PC-9 (cell line): ENCODE measurements around the gene ARHGDIB. TPM values are rescaled to one million over a fixed set of nuclear protein-coding genes. Genes with fewer than 3 reads are reported as not detected.

ENCODE experiments used
- BruUV-seq: library from RNA; stranded (reverse); fragments of 400-500 nt; replicated peaks from 2 replicates; lab custom pipeline; 2021; lab: Mats Ljungman, UMichigan
- CTCF ChIA-PET: fragments of 300-600 bp; sonication (Branson Sonifier 250); formaldehyde crosslinking; loops from one replicate; lab custom pipeline; 2022; ENCODE audit warnings: antibody characterized with exemption; lab: Charles Lee
- POLR2A ChIA-PET: fragments of 300-600 bp; sonication (Branson Sonifier 250); formaldehyde crosslinking; loops from one replicate; lab custom pipeline; 2022; ENCODE audit warnings: antibody characterized with exemption; ENCODE audit not compliant: unreplicated experiment; lab: Charles Lee
- DNase-seq, 2 experiments: peaks; one replicate each; pipeline versions ENCODE4 v3.0.0 to v3.0.0-alpha.2; 2015 to 2022; ENCODE audit warnings: mixed read lengths in 1 of 2
- H2AFZ ChIP-seq: fragments of 200-600 bp; sonication (generic); 2 replicates; pipeline ENCODE4 v1.8.1; 2017; ENCODE audit warnings: antibody characterized with exemption
- H3F3A ChIP-seq: fragments of 200-600 bp; sonication (generic); 2 replicates; pipeline ENCODE4 v1.8.1; 2017; ENCODE audit warnings: antibody characterized with exemption, mild to moderate bottlenecking, low read depth; ENCODE audit not compliant: insufficient read depth
- H3K27ac ChIP-seq: fragments of 200-600 bp; sonication (generic); 2 replicates; pipeline ENCODE4 v1.6.1; 2016; ENCODE audit warnings: mixed run types
- H3K27me3 ChIP-seq: fragments of 200-600 bp; sonication (generic); 2 replicates; pipeline ENCODE4 v1.6.1; 2016; ENCODE audit warnings: low read depth, mixed run types; ENCODE audit not compliant: insufficient read depth
- H3K36me3 ChIP-seq: fragments of 200-600 bp; sonication (generic); 2 replicates; pipeline ENCODE4 v1.6.1; 2016; ENCODE audit warnings: low read depth, mixed run types
- H3K4me1 ChIP-seq: fragments of 200-600 bp; sonication (generic); replicated peaks from 2 replicates; pipeline ENCODE4 v1.6.1; 2016; ENCODE audit warnings: mixed run types; ENCODE audit not compliant: insufficient read depth
- H3K4me2 ChIP-seq: fragments of 200-600 bp; sonication (generic); 2 replicates; pipeline ENCODE4 v1.6.1; 2017; ENCODE audit warnings: mixed run types
- H3K4me3 ChIP-seq: fragments of 200-600 bp; sonication (generic); 2 replicates; pipeline ENCODE4 v1.6.1; 2016; ENCODE audit warnings: mixed run types
- H3K79me2 ChIP-seq: fragments of 200-600 bp; sonication (generic); 2 replicates; pipeline ENCODE4 v1.6.1; 2017; ENCODE audit warnings: low read depth, mixed run types
- H3K9me2 ChIP-seq: fragments of 200-600 bp; sonication (generic); 2 replicates; pipeline ENCODE4 v1.8.1; 2017; ENCODE audit warnings: mild to moderate bottlenecking; ENCODE audit not compliant: insufficient read depth
- H3K9me3 ChIP-seq: fragments of 200-600 bp; sonication (generic); 2 replicates; pipeline ENCODE4 v1.8.1; 2016; ENCODE audit warnings: low read depth; ENCODE audit not compliant: insufficient read depth
- H4K20me1 ChIP-seq: fragments of 200-600 bp; sonication (generic); 2 replicates; pipeline ENCODE4 v1.8.1; 2017; ENCODE audit not compliant: insufficient read depth
- EZH2 ChIP-seq: fragments of 200-600 bp; sonication (generic); IDR thresholded peaks from 2 replicates; pipeline ENCODE4 v1.8.0; 2017; ENCODE audit warnings: antibody characterized with exemption, low read depth
- intact Hi-C: fragments of 100-400 bp; cut with micrococcal nuclease; formaldehyde crosslinking; loops from one replicate; pipeline ENCODE4 v1.10.0; 2022; ENCODE audit not compliant: unreplicated experiment
- total RNA-seq: library from RNA; stranded (reverse); gene quantifications from 2 replicates; pipeline ENCODE4 v1.2.3, GENCODE V29; 2021
- TF ChIP-seq, protein P1 (sequence below): fragments of 200-600 bp; sonication (generic); conservative IDR thresholded peaks from 2 replicates; pipeline ENCODE4 v1.6.1; 2017; ENCODE audit warnings: mixed run types, antibody characterized with exemption, mild to moderate bottlenecking, moderate library complexity

The ARHGDIB gene
- total RNA-seq, 1 experiment from 2014 or later, result 470 TPM

DNA sequence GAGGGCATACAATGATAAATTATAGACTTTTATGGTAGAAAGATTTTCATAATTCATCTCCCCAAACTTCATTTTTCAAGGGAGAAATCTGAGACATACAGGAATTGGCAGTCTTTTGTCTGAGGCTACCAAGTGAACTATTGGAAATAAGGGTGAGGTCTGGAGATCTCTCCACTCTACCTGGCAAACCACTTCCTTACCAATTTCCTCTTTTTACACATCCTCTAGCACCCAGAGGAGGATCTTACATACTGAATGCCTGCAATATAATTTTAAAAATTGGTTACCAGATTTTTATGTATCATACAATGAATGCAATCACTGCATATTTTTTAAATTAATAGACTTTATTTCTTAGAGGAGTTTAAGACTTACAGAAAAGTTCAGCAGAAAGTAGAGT lies 18.1 kb upstream of the ARHGDIB start:
- no peaks in the 10 kb centered on the region for H3K9me2 ChIP-seq
- H3K79me2 ChIP-seq, result no peaks in the 10 kb centered on the region
- H4K20me1 ChIP-seq, result no peaks in the 10 kb centered on the region
- BruUV-seq, result no TSS peak
- H3K4me2 ChIP-seq, result no peak overlapping the region
- no peak overlapping the region for H3K27ac ChIP-seq
- no peaks in the 10 kb centered on the region for H3K9me3 ChIP-seq
- intact Hi-C loops, result no loop called here
- H3K36me3 ChIP-seq, result no peaks in the 10 kb centered on the region
- H3F3A ChIP-seq, result no peaks in the 10 kb centered on the region
- DNase-seq, result no peak
- no peak overlapping the region for H2AFZ ChIP-seq
- no peak overlapping the region for H3K4me3 ChIP-seq
- ChIA-PET POLR2A (no interaction called here), CTCF (no interaction called here)
- TF ChIP-seq, protein P1, sequence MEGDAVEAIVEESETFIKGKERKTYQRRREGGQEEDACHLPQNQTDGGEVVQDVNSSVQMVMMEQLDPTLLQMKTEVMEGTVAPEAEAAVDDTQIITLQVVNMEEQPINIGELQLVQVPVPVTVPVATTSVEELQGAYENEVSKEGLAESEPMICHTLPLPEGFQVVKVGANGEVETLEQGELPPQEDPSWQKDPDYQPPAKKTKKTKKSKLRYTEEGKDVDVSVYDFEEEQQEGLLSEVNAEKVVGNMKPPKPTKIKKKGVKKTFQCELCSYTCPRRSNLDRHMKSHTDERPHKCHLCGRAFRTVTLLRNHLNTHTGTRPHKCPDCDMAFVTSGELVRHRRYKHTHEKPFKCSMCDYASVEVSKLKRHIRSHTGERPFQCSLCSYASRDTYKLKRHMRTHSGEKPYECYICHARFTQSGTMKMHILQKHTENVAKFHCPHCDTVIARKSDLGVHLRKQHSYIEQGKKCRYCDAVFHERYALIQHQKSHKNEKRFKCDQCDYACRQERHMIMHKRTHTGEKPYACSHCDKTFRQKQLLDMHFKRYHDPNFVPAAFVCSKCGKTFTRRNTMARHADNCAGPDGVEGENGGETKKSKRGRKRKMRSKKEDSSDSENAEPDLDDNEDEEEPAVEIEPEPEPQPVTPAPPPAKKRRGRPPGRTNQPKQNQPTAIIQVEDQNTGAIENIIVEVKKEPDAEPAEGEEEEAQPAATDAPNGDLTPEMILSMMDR, result no peak
- no peak for TF ChIP-seq EZH2
- no peaks in the 10 kb centered on the region for H3K4me1 ChIP-seq
- H3K27me3 ChIP-seq, result no peaks in the 10 kb centered on the region

DNA sequence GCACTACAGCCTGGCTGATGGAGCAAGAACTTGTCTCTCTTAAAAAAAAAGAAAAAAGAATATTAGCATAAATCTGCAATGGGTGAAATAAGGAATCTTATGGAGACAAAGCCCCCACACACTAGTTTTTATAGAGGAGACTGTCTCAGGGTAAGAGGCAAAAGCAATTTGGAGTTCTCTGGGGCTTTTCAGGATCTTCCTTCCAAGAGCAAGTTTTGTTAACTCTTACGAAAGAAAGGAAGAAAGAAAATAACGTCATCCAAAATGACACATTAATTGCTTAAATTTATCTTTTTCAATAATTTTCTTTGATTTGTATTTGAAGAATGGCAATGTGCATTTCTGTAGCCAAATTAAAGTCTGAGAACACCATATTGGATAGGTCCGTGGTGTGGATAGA lies 15.3 kb upstream of the ARHGDIB start:
- CTCF ChIA-PET, result no interaction called here
- no peaks in the 10 kb centered on the region for H4K20me1 ChIP-seq
- no TSS peak for BruUV-seq

DNA sequence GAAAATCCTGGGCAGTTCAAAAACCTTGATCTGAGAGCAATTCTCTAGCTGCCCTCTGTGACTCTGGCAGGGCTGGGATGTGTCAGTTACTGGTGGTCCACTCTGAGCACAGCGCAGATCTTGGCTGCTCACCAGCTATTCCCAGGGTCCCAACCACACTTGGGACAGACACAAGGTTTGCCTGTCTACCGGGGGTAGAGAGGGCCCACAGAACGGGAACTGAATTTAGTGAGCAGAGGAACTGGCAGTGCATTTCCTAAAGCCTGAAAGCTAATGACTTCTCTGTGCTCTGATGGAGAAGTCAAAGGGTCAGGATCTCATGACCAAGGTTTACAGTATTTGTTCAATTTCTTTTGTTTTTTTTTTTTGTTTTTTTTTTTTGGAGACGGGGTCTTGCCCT lies 14.1 kb upstream of the ARHGDIB start:
- H3K79me2 ChIP-seq, result no peaks in the 10 kb centered on the region
- no peak overlapping the region for H2AFZ ChIP-seq
- H3K9me3 ChIP-seq, result no peaks in the 10 kb centered on the region
- no peak overlapping the region for H3K4me3 ChIP-seq
- no peak overlapping the region for H3K4me2 ChIP-seq
- no peaks in the 10 kb centered on the region for H4K20me1 ChIP-seq
- no TSS peak for BruUV-seq
- intact Hi-C loops, result no loop called here
- no peaks in the 10 kb centered on the region for H3F3A ChIP-seq
- ChIA-PET CTCF (no interaction called here), POLR2A (interaction anchor here (0.6 kb wide), 1 partner anchor 14 kb away, joined by 6 read pairs; the partner anchor contains the start of gene ARHGDIB)
- TF ChIP-seq, protein P1, result no peak
- TF ChIP-seq EZH2, result no peak
- no peak for DNase-seq
- no peaks in the 10 kb centered on the region for H3K27me3 ChIP-seq
- no peaks in the 10 kb centered on the region for H3K9me2 ChIP-seq
- H3K36me3 ChIP-seq, result no peaks in the 10 kb centered on the region
- no peak overlapping the region for H3K27ac ChIP-seq
- no peaks in the 10 kb centered on the region for H3K4me1 ChIP-seq

More for the DNA sequence above, 15.3 kb upstream of the ARHGDIB start:
- no peaks in the 10 kb centered on the region for H3K27me3 ChIP-seq
- H3F3A ChIP-seq, result no peaks in the 10 kb centered on the region
- H3K36me3 ChIP-seq, result no peaks in the 10 kb centered on the region
- no peaks in the 10 kb centered on the region for H3K79me2 ChIP-seq
- H2AFZ ChIP-seq, result no peak overlapping the region
- H3K9me3 ChIP-seq, result no peaks in the 10 kb centered on the region
- no peak overlapping the region for H3K4me3 ChIP-seq
- TF ChIP-seq, protein P1, result no peak
- TF ChIP-seq EZH2, result no peak
- no peaks in the 10 kb centered on the region for H3K4me1 ChIP-seq
- POLR2A ChIA-PET, result no interaction called here
- H3K27ac ChIP-seq, result no peak overlapping the region
- DNase-seq, result no peak
- no peaks in the 10 kb centered on the region for H3K9me2 ChIP-seq
- H3K4me2 ChIP-seq, result no peak overlapping the region
- intact Hi-C loops, result no loop called here
